ENCODE measurements around the gene LTBR. TPM values are rescaled to one million over a fixed set of nuclear protein-coding genes. Genes with fewer than 3 reads are reported as not detected.

The LTBR gene
- total RNA-seq, 1 donor from 2014 or later: 2.8 TPM

DNA sequence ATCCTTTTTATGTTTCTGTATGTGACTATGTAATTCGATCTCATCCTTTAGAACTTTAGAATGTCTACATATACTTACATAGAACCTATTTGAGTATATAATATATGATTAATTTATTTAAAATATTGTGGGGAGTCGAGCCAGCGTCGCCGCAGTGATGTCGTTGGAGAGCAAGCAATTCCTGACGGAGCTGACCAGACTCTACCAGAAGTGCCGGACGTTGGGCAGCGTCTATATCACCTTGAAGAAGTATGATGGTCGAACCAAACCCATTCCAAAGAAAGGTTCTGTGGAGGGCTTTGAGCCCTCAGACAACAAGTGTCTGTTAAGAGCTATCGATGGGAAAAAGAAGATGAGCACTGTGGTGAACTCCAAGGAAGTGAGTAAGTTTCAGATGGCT is 54.4 kb downstream of the LTBR start:
- Histone ChIP-seq H3K27ac (ENCODE audit: low read depth, low read length) (no peak overlapping the region), H3K9me3 (ENCODE audit: insufficient read depth, low read depth, low read length) (no peaks in the 10 kb centered on the region), H2AFZ (ENCODE audit: low read depth, low read length) (no peak overlapping the region), H3K79me2 (ENCODE audit: insufficient read depth, low read length) (no peaks in the 10 kb centered on the region), H3K36me3 (ENCODE audit: insufficient read depth, low read length) (no peaks in the 10 kb centered on the region), H3K4me1 (ENCODE audit: insufficient read depth, low read length) (no peaks in the 10 kb centered on the region), H3K4me2 (ENCODE audit: low read length) (no peak overlapping the region), H3K9ac (ENCODE audit: low read length) (no peak overlapping the region), H3K4me3 (ENCODE audit: insufficient read depth, low read depth, low read length) (no peak overlapping the region), H4K20me1 (ENCODE audit: insufficient read depth, low read length) (no peaks in the 10 kb centered on the region), H3K27me3 (ENCODE audit: insufficient read depth, low read length) (no peaks in the 10 kb centered on the region)
- Mint-ChIP-seq H3K27ac (ENCODE audit: unreplicated experiment) (no peak overlapping the region), H3K4me3 (ENCODE audit: unreplicated experiment) (no peak overlapping the region), H3K36me3 (ENCODE audit: low read depth, unreplicated experiment) (peaks cover 5% of the 10 kb centered on the region), H3K27me3 (ENCODE audit: low read depth, unreplicated experiment) (peaks cover 13% of the 10 kb centered on the region), H3K4me1 (ENCODE audit: low read depth, unreplicated experiment) (no peaks in the 10 kb centered on the region), H3K9me3 (ENCODE audit: unreplicated experiment) (no peaks in the 10 kb centered on the region)
- TF ChIP-seq EZH2 (IDR thresholded peaks at IDR 0.05; ENCODE audit: insufficient read depth, low read length): no peak
- no peak for TF ChIP-seq CTCF (IDR thresholded peaks at IDR 0.05; ENCODE audit: insufficient read depth, low read depth, low read length)
- DNase-seq (ENCODE audit: low read depth): no peak
- FAIRE-seq: no peak

DNA sequence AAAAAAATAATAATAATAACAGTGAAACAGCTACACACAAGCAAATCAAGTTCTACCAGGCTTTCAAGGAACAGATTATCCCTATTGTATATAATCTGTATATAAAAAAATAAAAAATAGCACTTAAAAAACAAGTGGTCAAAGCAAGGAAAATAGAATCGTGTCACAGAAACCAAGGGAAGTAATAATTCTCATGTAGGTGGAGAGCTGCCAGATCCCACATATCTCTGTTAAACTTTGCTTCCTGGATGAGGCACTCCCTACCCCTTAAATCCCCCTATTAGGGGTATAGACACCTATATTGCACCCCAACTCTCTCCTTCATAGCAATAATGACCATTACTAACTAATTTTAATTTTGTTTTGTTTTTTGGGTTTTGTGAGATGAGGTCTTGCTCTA is 56.4 kb downstream of the LTBR start:
- Histone ChIP-seq H2AFZ (ENCODE audit: low read depth, low read length) (no peak overlapping the region), H3K79me2 (ENCODE audit: insufficient read depth, low read length) (no peaks in the 10 kb centered on the region), H3K36me3 (ENCODE audit: insufficient read depth, low read length) (no peaks in the 10 kb centered on the region), H3K9me3 (ENCODE audit: insufficient read depth, low read depth, low read length) (no peaks in the 10 kb centered on the region), H3K4me2 (ENCODE audit: low read length) (no peak overlapping the region), H3K27ac (ENCODE audit: low read depth, low read length) (no peak overlapping the region), H3K9ac (ENCODE audit: low read length) (no peak overlapping the region), H3K4me3 (ENCODE audit: insufficient read depth, low read depth, low read length) (no peak overlapping the region), H3K27me3 (ENCODE audit: insufficient read depth, low read length) (no peaks in the 10 kb centered on the region), H3K4me1 (ENCODE audit: insufficient read depth, low read length) (no peaks in the 10 kb centered on the region), H4K20me1 (ENCODE audit: insufficient read depth, low read length) (no peaks in the 10 kb centered on the region)
- H3K27me3 Mint-ChIP-seq (ENCODE audit: low read depth, unreplicated experiment): peaks cover 27% of the 10 kb centered on the region
- no peak overlapping the region for H3K27ac Mint-ChIP-seq (ENCODE audit: unreplicated experiment)
- no peak overlapping the region for H3K4me3 Mint-ChIP-seq (ENCODE audit: unreplicated experiment)
- FAIRE-seq (no peak), DNase-seq (ENCODE audit: low read depth) (no peak)
- H3K36me3 Mint-ChIP-seq (ENCODE audit: low read depth, unreplicated experiment): peaks cover 5% of the 10 kb centered on the region
- no peak for TF ChIP-seq CTCF (IDR thresholded peaks at IDR 0.05; ENCODE audit: insufficient read depth, low read depth, low read length)
- TF ChIP-seq EZH2 (IDR thresholded peaks at IDR 0.05; ENCODE audit: insufficient read depth, low read length): no peak
- H3K4me1 Mint-ChIP-seq (ENCODE audit: low read depth, unreplicated experiment): no peaks in the 10 kb centered on the region
- H3K9me3 Mint-ChIP-seq (ENCODE audit: unreplicated experiment): no peaks in the 10 kb centered on the region

Other genes starting within 250 kb of the LTBR start
- gene CD9, start 183.8 kb upstream of the LTBR start, total RNA-seq: 46.0 and 52.2 TPM in 2 replicates
- 0.72 and 2.5 TPM in 2 replicates for gene PLEKHG6, start 73.5 kb upstream of the LTBR start, total RNA-seq
- gene TNFRSF1A, start 42.1 kb upstream of the LTBR start, total RNA-seq: 118 and 128 TPM in 2 replicates
- 0.94 and 1.3 TPM in 2 replicates for gene SCNN1A, start 8.6 kb upstream of the LTBR start, total RNA-seq
- gene CD27, start 60.8 kb downstream of the LTBR start, total RNA-seq: not detected in 2 replicates
- gene TAPBPL, start 67.9 kb downstream of the LTBR start, total RNA-seq: 0.87 and 1.6 TPM in 2 replicates
- 21.0 and 23.1 TPM in 2 replicates for gene VAMP1, start 86.5 kb downstream of the LTBR start, total RNA-seq
- 192 and 202 TPM in 2 replicates for gene MRPL51, start 109.1 kb downstream of the LTBR start, total RNA-seq
- gene NCAPD2, start 109.9 kb downstream of the LTBR start, total RNA-seq: 18.6 and 21.1 TPM in 2 replicates
- 5,151 and 5,167 TPM in 2 replicates for gene GAPDH, start 150.4 kb downstream of the LTBR start, total RNA-seq
- 18.8 and 20.8 TPM in 2 replicates for gene IFFO1, start 171.9 kb downstream of the LTBR start, total RNA-seq
- gene NOP2, start 184.1 kb downstream of the LTBR start, total RNA-seq: 53.1 and 66.8 TPM in 2 replicates
- gene CHD4, start 223.2 kb downstream of the LTBR start, total RNA-seq: 319 and 329 TPM in 2 replicates